ES-I3 (cell line): ENCODE results near the gene NPAS1.
"Not testable (repeated sequence)": the region's sequence is repeated elsewhere in the genome, so short reads cannot be mapped to it uniquely, and the experiment has no call there.

ENCODE experiments used
- H3K36me3 ChIP-seq: 2 replicates; pipeline ENCODE4 v1.6.1; 2013; ENCODE audit warnings: mild to moderate bottlenecking, low read length, control low read depth, moderate library complexity; ENCODE audit not compliant: insufficient read depth
- H3K4me1 ChIP-seq: 2 replicates; pipeline ENCODE4 v1.6.1; 2013; ENCODE audit warnings: mild to moderate bottlenecking, control low read depth, low read length; ENCODE audit not compliant: insufficient read depth
- H3K9ac ChIP-seq: 2 replicates; pipeline ENCODE4 v1.6.1; 2013; ENCODE audit warnings: low read depth, mild to moderate bottlenecking, low read length, moderate library complexity
- H3K9me3 ChIP-seq: 2 replicates; pipeline ENCODE4 v1.6.1; 2013; ENCODE audit warnings: mild to moderate bottlenecking, low read length, moderate library complexity; ENCODE audit not compliant: control insufficient read depth, insufficient read depth

The NPAS1 gene

GRCh38 chr19:47000373-47000772 lies 19.3 kb upstream of the NPAS1 start:
- Histone ChIP-seq H3K36me3 (no peaks in the 10 kb centered on the region; the same call in 1 of the 2 replicates), H3K4me1 (peaks cover 9% of the 10 kb centered on the region), H3K9ac (no peak overlapping the region), H3K9me3 (no peaks in the 10 kb centered on the region)

DNA sequence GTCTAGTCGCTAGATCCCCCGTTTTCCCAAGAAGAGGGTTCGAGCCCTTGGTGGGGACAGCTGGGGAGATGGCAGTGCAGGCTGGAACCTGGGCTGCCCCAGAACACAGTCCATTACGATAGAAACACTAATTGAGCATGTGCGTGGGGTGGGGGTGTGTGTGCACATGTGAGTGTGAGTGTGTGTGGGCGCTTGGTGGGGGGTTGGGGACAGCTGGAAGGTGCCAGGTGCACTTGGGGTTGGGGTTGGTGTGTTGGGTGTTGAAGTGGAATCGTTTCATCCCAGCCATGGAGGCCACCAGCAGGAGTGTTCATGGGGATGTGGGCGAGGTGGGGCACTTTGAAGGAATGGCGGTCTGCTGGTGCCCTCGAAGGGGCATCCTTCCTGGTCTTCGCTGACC lies 18.1 kb upstream of the NPAS1 start:
- Histone ChIP-seq H3K9ac (no peak overlapping the region), H3K9me3 (no peaks in the 10 kb centered on the region), H3K36me3 (no peaks in the 10 kb centered on the region; the same call in 1 of the 2 replicates), H3K4me1 (peaks cover 9% of the 10 kb centered on the region)

DNA sequence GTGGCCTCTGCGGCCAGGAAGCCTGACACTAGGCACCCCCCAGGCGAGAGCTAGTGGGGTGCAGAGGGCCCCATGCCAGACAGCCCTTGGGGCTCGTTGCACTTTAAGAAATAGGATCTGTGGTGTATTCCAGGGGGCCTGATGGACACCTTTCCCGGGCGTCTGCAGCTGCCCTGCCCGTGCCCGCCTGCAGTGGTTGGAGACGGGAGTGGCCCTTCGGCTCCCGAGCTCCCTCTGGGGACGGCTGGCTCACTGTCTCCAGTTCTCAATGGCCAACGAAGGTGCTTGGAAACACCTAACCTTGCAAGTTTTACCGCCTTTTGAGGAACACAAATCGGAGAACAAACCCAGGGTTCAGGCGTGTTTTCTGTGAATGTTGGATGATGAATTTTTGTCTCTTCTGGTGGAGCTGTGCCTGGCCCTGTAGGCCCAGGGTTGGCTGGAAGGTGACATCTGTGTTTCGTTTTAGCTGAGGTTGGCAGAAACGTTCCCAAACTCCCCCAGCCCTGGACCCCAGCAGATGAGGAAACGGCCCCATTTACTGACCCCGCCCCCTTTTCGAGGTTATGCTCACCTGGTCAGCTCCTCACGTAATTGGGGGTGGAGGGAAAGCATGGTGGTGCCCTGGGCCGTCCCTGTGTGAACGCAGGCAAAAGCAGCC lies 17.4 kb upstream of the NPAS1 start:
- Histone ChIP-seq H3K36me3 (no peaks in the 10 kb centered on the region; the same call in 1 of the 2 replicates), H3K9ac (no peak overlapping the region), H3K4me1 (peaks cover 9% of the 10 kb centered on the region), H3K9me3 (no peaks in the 10 kb centered on the region)

DNA sequence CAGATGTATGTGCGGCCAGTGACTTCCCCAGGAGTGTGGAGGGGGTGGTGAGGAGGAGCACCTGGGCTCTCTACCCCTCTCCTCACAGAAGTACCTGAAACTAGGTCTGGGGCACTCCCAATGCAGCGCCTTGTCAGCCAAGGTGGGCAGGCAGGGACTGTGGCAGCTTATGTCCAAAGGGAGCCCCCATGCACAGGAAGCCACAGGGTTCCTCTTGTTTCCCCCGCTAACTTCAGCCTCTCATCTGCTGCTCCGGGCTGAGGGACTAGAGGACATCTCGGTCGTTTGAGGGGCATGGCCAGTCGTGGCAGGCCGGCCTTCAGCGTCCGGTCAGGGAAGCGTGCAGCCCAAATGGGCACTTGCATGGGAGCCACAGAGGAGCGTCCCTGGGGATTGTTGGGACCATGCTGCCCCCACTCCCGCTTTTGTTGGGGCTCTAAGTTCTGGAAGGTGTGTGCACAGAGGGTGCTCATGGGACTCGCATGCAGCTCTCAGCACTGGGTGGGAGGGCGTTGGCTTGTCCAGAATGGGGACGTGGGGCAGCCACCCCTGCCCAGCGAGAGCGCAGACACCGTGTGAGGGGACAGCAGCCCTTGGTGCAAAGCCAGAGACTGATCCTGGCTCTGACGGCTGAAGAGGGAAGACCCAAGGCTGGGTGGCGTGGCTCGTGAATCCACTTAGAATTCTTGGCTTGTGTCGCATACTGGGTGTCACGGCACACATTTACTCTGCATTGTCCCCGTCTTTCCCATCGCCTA lies 16.6 kb upstream of the NPAS1 start:
- no peaks in the 10 kb centered on the region; the same call in 1 of the 2 replicates for H3K36me3 ChIP-seq
- no peak overlapping the region; the same call in 1 of the 2 replicates for H3K9ac ChIP-seq
- peaks cover 9% of the 10 kb centered on the region for H3K4me1 ChIP-seq
- no peaks in the 10 kb centered on the region for H3K9me3 ChIP-seq

DNA sequence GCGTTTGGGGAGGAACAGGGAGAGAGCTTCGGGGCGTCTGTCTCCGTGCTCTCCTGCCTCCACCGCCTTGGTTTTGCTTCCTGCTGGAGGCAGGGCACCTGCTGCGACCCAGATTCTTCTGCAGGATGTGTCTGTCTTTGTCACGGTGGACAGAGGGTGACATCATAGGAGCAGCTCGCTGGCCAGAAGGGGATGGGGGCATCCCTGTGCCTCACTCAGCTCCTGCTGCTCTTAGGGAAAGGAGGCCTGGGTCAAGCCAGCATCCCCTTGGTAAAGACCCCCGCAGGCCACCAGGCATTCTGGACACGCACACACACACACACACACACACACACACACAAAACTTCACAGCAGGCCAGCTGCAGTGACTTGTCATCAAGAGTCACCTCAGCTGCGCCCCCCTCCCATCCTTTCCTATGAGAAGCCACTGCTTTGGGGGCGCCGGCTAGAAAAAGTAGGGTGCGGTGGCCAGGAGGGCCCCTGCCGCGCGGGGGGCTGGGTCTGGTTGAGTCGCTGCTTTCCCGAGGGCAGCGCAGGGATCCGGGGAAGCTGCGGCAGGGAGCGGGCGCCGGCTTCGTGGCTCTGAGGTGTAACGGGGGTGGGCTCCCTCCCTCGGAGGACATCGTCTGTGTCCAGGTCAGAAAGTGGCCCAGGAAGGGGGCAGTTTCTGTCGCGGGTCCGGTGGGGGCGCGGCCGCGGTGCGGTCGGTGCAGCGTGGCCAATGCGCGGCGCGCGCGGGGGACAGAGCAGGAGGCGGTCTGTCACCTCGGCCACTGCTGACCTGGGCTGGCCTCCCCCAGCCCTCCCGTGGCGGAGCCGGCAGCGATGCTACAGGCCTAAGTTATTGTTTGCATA lies 15.8 kb upstream of the NPAS1 start:
- Histone ChIP-seq H3K4me1 (peaks cover 9% of the 10 kb centered on the region), H3K9ac (no peak overlapping the region; the same call in 1 of the 2 replicates), H3K9me3 (no peaks in the 10 kb centered on the region), H3K36me3 (no peaks in the 10 kb centered on the region; the same call in 1 of the 2 replicates)

DNA sequence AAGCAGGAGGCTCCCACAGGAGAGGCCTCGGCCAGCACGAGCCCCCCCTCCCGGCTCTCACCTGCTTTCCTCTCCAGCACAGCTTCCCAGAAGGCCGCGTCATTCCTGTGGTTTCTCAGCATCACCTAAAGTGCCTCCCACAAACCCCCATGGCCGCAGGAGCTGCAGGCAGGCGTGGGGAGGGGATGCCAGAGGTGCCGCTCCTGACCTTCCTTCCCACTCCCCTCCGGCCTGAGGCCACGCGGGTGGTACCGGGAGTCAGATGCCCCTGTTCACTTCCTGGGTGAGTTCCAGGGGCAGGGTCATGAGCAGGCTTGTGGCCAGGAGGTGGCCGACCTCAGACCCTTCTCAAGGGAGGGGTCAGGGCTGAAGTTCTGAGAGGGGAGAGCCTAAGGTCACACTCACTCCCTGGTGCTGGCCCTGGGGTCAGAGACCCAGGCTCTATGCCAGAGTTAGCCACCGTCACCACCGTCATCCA lies 14.4 kb upstream of the NPAS1 start:
- Histone ChIP-seq H3K36me3 (no peaks in the 10 kb centered on the region), H3K9ac (no peak overlapping the region), H3K4me1 (peaks cover 9% of the 10 kb centered on the region)

DNA sequence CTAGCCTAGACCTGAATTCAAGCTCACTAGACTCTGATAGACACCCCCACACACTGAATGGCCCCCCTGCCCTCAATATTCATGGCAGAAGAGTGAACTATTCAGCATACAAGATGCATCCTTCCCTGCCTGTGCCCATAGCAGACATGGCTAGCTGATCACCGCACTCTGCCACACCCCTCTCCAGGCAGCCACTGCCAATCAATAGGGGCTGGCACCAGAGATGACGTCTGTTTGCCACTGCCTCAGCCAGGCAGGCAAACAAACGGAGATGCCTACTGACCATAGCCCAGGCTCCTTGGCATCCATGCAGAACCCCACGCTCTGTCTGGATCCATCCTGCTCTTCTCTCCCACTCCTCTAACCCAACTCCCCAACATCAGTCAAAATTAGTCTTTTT lies 13.8 kb upstream of the NPAS1 start:
- no peak overlapping the region for H3K9ac ChIP-seq
- H3K4me1 ChIP-seq, result peaks cover 9% of the 10 kb centered on the region
- no peaks in the 10 kb centered on the region for H3K36me3 ChIP-seq
- no peaks in the 10 kb centered on the region for H3K9me3 ChIP-seq

More for the DNA sequence above, 14.4 kb upstream of the NPAS1 start:
- H3K9me3 ChIP-seq, result no peaks in the 10 kb centered on the region

DNA sequence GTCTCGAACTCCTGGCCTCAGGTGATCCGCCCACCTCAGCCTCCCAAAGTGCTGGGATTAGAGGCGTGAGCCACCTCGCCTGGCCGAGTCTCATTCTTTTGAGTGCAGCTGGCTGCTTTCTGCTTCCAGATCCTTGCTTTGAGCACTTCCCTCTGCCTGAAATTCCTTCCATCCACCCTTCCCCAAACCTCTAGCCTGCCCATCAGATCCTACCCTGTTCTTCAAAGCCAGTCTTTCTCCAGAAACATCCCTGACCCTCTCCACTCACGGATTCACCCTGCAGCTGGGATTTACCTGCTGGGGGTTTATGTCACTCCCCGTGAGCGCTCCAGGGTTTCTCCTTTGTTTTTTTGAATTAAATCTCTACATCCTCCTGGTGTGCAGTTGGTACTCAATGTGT lies 13.1 kb upstream of the NPAS1 start:
- no peak overlapping the region for H3K9ac ChIP-seq
- no peaks in the 10 kb centered on the region for H3K9me3 ChIP-seq
- peaks cover 9% of the 10 kb centered on the region for H3K4me1 ChIP-seq
- H3K36me3 ChIP-seq, result no peaks in the 10 kb centered on the region

- not testable (repeated sequence) for H3K9me3 ChIP-seq, H3K4me1 ChIP-seq, H3K9ac ChIP-seq, H3K36me3 ChIP-seq
Measured at GRCh38 chr19:47010549-47010948, 9.1 kb upstream of the NPAS1 start.

GRCh38 chr19:47012617-47013016 lies 7.0 kb upstream of the NPAS1 start:
- Histone ChIP-seq H3K36me3 (no peaks in the 10 kb centered on the region), H3K9ac (no peak overlapping the region), H3K9me3 (no peaks in the 10 kb centered on the region), H3K4me1 (peaks cover 3% of the 10 kb centered on the region; the same call in 1 of the 2 replicates)

DNA sequence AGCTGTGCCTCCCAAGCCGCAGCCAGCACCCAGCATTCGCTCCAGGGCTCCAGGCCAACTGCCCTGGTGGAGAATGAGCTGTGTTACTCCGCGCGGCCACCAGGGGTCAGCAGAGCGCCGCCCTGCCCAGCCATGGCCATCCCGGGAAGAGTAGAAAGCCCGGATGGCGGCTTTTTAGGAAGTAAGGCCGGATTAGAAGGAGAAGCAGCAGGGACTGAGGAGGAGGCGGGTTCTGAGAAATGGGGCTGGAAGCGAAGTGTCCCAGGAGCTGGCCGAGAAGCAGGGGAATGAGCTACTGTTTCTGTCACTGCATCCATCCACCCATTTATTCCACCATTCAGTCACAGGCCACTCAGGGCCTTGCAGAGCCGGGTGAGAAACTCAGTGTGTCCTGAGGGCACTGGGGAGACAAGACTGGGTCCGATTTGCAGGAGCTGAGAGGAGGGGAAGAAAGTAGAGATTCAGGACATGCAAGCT lies 6.6 kb upstream of the NPAS1 start:
- peaks cover 3% of the 10 kb centered on the region; the same call in 1 of the 2 replicates for H3K4me1 ChIP-seq
- H3K9ac ChIP-seq, result no peak overlapping the region
- H3K36me3 ChIP-seq, result no peaks in the 10 kb centered on the region
- no peaks in the 10 kb centered on the region for H3K9me3 ChIP-seq

DNA sequence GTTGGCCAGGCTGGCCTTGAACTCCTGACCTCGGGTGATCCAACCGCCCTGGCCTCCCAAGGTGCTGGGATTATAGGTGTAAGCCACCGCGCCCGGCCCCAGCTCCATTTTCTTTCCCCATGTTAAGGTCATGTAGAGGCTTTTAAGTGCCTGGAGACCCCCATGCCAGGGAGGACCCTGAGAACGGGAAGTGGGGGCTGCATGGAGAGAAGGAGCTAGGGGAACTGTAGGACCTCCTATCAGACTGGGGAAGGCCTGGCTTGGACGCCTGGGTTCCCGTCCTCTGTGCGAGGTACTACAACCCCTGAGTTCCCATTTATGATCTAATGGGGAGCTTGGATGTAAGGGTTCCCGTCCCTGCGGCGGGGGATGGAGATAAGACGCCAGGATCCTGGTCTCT lies 714 bp upstream of the NPAS1 start:
- peak overlapping the region; percentile 54; the same call in 1 of the 2 replicates for H3K9ac ChIP-seq
- H3K9me3 ChIP-seq, result no peaks in the 10 kb centered on the region
- H3K4me1 ChIP-seq, result no peaks in the 10 kb centered on the region; the same call in 1 of the 2 replicates
- no peaks in the 10 kb centered on the region for H3K36me3 ChIP-seq

DNA sequence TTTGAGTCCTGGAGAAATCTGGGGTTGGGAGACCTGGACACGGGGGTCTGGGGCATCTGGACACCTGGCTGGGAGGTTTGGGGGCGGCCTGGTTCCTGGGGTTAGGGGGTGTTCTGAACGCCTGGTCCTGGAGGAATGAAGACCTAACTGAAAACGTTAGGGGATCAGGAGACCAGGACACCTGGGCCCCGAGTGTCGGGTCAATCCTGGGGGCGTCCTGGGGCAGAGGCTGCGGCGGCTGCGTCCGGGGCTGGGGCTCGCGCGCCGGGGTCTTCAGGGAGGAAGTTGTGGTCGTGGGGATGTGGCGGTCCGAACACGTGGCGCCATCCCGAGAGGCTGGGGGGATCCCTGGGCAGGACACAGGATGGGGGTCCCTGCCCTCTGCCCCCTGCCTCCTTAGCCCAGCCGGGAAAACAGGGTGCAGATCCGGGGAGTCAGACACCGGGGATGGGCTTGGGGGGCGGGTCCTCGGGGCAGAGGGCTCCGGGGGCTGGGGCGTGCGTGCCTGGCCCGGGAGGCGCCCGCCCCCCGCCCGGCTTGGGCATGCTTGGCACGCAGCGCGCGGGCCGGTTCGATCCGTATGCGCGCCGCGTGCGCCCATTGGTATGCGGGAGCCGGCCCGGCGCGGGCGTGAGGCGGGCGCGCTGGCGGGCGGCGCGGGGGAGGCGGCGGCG lies 632 bp downstream of the NPAS1 start:
- peak overlapping the region; percentile 54; the same call in 1 of the 2 replicates for H3K9ac ChIP-seq
- H3K4me1 ChIP-seq, result no peaks in the 10 kb centered on the region; the same call in 1 of the 2 replicates

More for the DNA sequence above, 632 bp downstream of the NPAS1 start:
- Histone ChIP-seq H3K9me3 (no peaks in the 10 kb centered on the region), H3K36me3 (no peaks in the 10 kb centered on the region)
